Measurements from ENCODE around the gene TAC3. TPM values are rescaled to one million over a fixed set of nuclear protein-coding genes. Genes with fewer than 3 reads are reported as not detected.

Gene TAC3
- total RNA-seq, result not detected in 2 replicates

GRCh38 chr12:57016348-57016747 is at the start of gene TAC3:
Gene TAC3, minus strand, starts transcription at chr12:57016529. Its CDS starts 732 bp downstream, at chr12:57015797.

GRCh38 chr12:57049890-57050289 is 33.6 kb upstream of the TAC3 start, which contains the start of gene MYO1A:
Gene MYO1A, minus strand, starts transcription at chr12:57050129. Its CDS starts 1,806 bp downstream, at chr12:57048323.

GRCh38 chr12:57005980-57006808 is 10.1 kb downstream of the TAC3 start, which contains the start of gene ZBTB39:
Gene ZBTB39, minus strand, starts transcription at chr12:57006546. Its CDS starts 1,629 bp downstream, at chr12:57004917.

Other genes with a start within 250 kb of the TAC3 start
- gene SDR9C7, start 82.1 kb downstream of the TAC3 start, total RNA-seq, result not detected in 2 replicates
- 0.64 and 0.96 TPM in 2 replicates for gene RDH16, start 58.9 kb downstream of the TAC3 start, total RNA-seq
- 5.5 and 6.4 TPM in 2 replicates for gene ZBTB39, start 10.0 kb downstream of the TAC3 start, total RNA-seq
- gene MYO1A, start 33.6 kb upstream of the TAC3 start, total RNA-seq, result under 0.01 TPM in 2 replicates
- gene NEMP1, start 62.3 kb upstream of the TAC3 start, total RNA-seq, result 5.1 and 5.3 TPM in 2 replicates
- gene NAB2, start 72.6 kb upstream of the TAC3 start, total RNA-seq, result 40.9 and 60.0 TPM in 2 replicates
- 49.7 and 76.9 TPM in 2 replicates for gene STAT6, start 94.8 kb upstream of the TAC3 start, total RNA-seq
- gene LRP1, start 112.0 kb upstream of the TAC3 start, total RNA-seq, result 44.5 and 48.4 TPM in 2 replicates
- not detected in 2 replicates for gene LRP1-AS, start 131.1 kb upstream of the TAC3 start, total RNA-seq
- gene NXPH4, start 200.3 kb upstream of the TAC3 start, total RNA-seq, result 1.9 and 3.8 TPM in 2 replicates
- 306 and 389 TPM in 2 replicates for gene SHMT2, start 213.2 kb upstream of the TAC3 start, total RNA-seq
- gene STAC3, start 234.7 kb upstream of the TAC3 start, total RNA-seq, result 1.1 TPM in 1 of 2 replicates, not detected in the other